D341Med (cell line): ENCODE results near the gene CXCR4.

Experiments
- DNase-seq: peaks from one replicate; pipeline ENCODE4 v3.0.0; 2012; ENCODE audit warnings: low spot score

The CXCR4 gene

DNA sequence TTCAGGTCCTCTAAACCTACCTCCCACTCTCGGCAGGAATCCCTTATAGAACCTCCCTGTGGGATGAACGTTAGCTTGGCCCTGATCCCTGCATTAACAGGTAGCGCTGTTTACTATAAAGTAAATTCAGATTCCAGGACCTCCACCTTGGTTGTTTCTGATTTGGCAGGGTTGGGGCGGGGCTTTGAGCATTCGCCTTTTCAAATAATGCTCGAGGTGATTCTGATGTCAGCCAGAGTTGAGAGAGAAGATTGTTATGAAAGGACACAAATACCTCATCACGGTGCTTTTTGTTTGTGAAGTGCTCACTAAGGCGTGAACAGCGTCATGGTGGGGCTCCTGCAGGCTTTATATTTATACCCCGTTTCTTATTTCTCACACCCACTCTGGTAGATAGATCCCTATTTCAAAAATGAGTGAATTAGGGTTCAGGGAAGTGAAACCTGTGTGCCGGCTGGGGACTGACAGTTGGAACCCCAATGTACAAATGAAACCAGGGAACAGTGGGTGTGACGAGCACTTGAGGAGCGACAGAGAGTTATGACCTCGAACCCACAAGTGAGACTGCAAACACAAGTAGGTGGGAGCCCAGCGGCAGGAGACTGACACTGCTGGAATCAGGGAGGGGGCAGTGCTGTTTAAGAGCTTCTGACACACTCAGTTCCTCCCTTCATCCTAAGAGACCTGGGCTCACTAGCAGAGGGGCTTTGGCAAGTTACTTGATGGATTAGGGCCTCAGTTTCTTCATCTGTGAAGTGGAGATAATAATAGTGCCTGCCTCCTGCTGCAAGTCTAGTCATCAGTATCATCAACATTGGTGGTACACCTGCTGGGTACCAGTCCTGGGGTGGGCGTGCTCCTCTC, 14.2 kb upstream of the CXCR4 start:
- no peak for DNase-seq

DNA sequence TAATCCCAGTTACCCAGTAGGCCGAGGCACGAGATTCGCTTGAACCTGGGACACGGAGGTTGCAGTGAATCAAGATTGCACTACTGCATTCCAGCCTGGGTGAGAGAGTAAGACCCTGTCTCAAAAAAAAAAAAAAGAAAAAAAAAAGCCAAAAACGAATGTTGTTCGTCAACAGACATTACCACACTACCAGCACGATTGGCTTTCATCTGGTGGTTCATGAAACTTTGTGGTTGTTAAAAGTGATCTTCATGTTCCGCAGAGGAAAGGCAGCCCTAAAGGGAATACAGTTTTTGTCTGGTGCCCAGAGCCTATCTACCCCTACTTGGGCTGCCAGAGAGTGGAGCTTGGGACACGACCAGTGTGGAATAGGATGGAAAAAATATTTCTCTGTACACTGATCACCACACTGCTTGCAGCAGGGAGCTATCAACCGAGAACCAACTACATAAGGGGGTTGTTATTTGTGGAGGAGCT, 13.6 kb upstream of the CXCR4 start:
- no peak for DNase-seq

DNA sequence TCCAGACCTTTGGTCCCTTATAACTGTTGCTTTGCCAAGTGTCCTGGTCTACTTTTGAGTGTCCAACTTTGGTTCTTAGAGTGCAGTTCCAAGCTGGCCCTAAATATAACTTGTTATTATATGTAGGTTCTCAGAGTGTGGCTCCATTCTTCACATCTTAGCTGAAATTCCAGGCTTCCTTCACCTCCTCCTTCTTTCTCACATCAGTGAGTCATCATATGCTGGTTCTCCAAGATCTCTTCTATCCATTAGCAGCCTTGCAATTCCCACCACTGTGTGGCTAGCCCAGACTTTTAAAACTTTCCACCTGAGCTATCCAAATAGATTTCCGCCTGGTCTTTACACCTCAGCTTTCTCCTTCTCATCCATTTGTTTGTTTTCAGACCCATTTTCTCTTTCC, 12.6 kb upstream of the CXCR4 start:
- DNase-seq, result no peak

DNA sequence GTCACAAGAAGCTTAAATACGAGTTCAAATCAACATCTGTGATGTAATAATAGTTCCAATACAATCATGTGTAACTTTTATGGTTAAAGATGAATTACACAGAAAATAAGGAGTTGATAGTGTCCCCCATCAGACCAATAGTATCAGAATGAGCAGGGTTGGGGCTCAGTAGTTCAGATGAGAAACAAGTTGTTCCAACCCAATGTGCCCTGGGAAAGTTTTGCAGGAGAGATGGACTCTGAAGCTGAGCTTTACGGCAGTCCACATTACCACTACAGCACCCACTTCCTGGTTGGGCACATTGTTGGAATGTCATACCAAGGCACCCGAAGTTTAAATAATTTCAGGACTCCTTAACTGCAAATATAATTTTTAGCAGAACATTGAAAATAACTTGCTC, 12.1 kb upstream of the CXCR4 start:
- no peak for DNase-seq

DNA sequence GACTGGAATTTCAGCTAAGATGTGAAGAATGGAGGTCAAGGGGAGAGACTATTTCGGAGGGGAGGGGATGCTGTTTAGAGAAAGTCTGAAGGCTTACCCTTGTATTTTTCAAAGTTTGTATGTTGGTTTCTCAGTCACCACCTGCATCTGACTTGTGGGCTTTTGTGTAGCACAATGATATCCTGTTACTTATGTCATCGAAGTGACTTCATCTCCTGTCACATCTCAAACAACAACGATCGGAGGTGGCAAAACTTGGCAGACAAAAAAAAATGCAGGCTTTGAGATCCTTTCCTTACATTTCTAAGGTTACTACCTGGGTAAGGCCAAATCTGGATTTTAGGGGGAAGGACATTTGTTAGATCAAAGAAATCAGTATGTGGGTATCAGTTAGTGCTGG, 11.7 kb upstream of the CXCR4 start:
- no peak for DNase-seq

DNA sequence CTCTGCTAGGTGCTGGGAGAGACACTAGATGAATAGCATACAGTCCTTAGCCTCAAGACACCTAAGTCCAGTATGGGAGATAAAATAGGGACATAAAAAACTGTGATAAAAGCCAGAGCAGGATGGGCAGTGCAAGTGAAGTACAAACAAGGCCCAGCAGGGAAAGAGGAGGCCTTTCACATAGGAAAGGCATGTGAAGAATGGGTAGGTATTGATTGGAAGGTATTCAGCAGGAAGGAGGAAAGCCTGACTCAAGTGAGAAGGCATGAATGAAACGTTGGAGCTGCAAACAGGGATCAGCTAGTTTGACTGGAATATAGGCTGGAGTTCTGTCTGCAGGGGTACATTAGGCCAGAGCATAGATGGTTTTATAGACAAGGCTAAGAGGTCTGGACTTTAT, 11.0 kb upstream of the CXCR4 start:
- DNase-seq, result no peak

DNA sequence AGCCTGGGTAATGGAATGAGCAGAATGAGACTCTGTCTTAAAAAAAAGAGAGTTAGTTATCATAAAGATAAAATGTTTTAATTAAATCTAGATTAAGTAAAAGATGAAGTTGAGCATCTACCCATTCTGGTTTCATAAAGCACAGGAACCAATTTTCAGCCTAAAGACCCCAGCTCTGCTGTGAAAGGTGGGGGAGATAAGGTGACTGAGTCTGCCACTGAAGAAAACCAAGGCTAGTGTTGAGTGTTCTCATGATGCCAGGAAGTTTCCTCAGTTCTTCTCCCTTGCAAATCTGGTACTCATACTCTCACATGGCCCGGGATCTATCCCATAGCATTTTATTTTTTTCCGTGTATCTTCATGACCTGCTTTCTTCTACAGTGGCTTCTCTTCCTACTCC, 10.4 kb upstream of the CXCR4 start:
- no peak for DNase-seq

DNA sequence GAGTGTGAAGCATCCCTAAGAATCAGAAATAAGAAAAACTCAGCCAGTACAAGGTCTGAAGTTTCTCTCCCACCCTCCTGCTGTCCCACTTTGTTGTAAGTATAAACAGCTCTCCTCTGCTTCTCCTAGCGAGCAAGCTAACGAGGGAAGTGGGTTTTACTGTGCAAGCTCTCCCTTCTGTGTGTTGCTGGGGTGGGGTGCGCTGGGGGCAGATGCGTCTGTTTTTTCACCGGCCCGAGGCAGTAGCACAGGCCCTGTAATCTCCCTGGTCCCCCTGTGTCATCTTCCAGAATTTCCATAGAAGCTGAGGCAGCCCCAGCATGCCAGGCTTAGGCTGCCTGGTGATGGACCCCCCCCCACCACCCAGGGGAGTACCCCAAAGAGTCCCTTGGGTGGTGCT, 9.4 kb upstream of the CXCR4 start:
- DNase-seq, result no peak

DNA sequence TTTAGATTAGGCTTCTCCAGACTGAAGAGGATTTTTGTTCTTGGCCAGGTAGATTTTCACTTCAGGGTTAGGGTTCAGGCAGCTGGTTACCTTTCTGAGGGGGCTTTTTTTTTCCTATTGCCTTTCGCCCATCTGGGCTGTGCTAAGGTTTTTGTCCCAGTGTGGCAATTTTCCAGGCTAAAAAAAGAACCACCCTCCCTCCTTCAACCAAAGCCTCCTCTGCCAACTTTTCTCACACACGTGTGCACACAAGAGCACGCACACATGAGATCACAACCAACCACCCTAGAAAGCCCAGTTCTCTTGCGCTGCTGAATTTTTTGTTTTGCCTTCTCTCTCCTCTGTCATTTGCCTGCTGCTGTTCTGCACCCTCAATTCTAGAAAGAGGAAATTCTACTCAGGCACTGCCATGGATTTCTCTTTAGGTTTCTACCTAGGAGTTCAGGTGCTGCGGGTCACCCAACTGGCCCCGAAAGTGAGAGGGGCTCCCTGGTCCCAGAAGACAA, 8.5 kb upstream of the CXCR4 start:
- DNase-seq, result no peak

DNA sequence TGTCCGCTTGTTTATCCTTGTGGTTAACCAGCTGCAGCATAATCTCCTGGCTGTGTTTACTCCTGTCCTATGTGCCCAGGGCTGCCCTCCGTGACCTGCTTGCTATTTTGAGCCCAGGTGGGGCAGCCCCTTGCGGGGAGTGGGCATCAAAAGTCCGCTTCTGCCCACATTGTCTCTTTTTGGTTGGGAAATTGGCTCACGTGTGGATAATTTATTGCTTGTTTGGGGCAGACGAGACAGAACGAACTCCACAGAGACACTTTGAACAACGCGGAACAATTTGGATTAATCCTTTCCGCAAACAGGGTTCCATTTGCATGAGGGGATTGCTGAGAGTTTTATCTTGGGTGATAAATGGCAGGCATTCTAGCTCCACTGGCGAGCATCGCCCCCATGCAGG, 8.1 kb upstream of the CXCR4 start:
- DNase-seq, result no peak

DNA sequence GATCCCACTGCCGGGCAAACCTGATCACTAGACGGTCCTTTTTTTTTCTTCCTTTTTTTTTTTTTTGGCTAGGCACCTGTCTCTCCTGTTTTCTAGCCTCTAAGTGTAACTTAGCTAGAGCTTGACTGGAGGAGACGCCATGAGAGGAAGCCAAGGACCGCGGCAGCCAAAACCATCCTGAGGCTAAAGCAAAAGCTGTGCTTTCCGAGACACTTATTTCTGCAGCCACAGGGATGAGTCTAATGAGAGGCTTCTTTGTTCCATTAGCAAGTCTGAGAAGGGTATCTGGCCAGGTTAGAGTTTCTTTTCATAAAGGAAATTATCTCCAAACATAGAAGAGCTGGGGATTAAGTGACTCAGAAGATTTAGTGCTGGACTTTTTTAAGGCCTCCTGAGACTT, 7.3 kb upstream of the CXCR4 start:
- DNase-seq, result no peak

DNA sequence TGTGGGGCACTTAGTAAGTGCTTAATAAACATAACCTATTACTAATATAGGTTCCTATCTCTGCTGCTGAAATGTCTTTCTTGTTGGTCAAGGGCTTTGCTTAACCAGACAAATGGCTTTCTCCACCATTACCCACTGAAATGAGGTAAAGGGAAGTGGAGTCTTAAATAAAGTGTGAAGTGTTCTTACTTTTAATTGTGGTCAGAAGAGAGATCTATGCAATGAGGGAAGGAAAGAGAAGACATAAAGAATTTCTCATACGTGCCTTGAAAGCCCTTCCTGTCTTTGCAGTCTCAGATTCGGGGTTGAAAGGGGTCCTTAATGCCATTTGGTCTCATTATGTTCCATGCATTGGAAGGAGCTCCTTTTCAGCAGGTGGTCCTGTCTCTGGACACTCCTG, 6.9 kb upstream of the CXCR4 start:
- no peak for DNase-seq

DNA sequence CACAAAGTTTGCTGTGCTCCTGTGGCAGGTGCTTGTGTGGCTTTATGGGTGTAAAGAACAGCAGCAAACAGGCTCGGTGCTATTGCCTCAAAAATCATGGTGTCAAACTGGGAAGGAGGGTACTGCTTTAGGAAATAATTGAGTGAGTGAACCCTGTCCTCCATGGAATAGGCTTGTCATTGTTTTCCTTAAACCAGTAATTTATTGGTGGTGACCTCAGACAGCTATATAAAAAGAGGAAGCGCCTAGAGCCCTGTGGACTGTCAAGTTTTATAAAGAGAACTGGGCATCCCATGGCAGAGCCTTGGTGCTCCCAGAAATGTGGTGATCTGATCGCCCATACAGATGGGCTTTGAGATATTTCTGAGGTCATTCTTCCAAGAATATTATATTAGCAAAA, 4.7 kb upstream of the CXCR4 start:
- DNase-seq, result no peak

DNA sequence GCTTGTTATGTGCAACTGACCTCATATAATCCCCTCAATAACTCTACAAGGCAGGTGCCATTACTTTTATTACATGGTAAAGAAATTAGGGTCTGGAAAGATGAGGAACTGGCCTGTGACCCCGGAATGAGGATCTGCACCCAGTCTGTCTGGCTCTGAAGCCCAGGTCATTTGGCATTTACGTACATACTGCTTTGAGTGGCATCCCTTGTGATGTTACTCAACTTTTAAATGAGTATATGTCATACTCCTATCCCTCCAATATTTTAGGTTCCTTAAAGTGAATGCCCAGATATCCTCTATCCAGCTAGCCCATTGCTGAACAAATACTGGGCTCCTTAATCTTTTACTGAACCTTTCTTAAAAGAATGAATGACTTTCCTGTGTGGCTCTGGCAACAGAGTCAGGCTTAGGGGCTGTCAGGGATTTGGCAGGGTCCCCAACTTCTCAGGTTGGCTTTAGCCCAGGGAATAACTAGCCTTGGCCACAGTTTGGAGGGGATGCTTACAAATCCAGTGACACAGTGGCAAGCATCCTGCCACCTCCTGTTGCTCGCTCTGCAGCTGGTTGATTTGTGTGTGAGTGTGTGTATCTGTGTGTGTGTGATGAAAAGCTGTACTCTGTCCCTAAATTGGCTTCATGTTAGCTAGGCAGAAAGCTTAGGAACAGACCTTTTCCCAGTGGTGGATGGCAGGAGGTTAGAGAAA, 3.4 kb upstream of the CXCR4 start:
- no peak for DNase-seq

DNA sequence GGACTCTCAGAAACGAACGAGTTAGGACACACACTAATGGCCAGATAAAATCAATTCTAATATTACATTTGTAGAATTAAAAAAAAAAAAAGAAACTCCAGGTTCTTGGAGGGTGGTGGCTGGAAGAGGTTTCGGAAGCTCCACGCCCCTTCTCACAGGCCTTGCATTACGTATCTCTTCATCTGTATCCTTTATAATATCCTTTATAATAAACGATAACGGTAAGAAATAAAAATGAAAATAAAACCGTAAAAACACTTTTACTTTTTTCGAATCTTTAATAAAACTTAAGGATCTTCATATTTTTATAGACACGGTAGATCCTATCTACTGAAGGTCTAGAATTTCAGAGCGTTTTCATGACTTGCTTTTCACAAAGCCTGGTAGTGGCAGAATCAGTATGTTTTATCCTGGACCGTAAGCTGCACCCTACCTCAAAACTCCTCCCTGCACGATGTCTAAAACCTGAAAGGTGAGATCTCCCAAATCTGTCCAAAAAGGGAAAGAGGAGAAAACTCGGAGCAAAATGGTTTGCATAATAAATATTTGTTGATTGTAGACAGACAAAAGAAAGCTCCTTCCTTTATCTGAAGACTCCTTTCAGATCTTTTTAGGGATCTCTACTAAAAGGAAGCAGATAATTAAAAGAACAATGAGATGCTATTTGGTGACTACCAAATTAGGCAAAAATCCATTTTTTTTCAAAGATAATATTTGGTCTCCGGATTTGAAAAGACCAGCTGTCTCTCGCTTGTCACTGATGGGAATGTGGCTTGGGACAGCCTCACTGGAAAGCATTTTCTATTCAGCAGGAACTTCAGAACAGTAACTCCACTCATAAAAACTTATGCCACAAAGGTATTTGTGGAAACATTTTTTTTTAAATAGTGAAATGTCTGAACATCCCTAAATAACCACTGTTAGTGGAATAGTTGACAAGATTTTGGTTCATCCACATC, 2.0 kb upstream of the CXCR4 start:
- no peak for DNase-seq

DNA sequence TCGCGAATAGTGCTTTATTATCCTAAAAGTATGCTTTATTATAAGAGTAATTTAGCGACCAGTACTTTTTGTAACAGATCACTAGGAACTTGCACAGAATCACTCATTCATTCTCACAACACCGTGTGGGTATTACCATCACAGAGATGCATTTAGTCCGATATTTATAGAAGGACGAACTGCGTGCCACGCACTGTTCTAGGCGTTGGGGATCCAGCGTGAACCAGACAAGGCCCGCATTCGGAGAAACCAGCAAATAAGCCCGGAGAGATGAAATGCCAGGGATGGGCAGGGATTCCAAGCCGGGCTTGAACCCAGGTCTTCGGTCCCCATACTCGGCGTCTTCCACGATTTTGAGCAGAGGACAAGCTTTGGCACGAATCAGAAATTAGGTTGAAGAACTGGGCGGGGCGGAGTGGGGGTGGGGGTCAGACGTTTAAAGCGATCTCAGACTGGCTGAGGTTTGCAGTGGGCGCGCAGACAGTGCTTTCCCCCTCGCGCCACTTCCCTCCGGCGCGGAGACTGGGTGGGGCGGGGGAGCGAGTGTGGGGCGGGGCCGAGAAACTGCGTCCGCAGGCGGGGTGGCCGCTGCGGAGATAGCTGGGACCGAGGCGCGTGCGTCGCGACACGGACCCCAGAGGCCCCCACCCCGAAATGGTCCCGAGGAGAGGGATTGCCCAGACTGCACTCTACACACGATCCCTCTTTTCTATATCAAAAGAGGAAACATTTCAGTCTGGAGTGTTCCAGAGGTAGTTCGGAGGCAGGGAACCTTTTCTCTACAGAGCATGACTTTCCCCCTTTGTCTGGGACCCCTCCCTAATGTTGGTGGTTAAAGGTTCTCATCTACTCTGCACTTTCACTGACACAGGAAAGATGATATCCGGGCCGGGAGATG, 1.1 kb upstream of the CXCR4 start:
- peak; percentile 63 for DNase-seq

DNA sequence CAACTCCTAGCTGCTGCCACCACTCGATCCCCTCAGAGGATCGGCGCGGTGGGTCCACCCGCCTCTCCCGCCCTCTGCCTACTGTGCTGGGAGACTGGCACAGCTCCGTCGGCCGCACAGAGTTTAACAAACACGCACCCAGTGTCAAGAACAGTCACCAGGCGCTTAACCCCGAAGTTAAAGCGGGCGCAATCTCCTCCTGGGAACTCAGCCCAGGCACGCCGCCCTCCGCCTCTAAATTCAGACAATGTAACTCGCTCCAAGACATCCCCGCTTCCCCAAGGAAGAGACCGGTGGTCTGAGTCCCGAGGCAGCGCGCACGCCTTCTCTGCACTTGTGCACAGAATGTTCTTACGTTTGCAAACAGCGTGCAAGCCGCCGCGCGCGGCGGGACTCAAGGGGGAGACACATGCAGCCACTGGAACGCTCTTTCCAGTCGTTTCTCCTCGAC, 533 bp downstream of the CXCR4 start:
- peak; percentile 70 for DNase-seq

DNA sequence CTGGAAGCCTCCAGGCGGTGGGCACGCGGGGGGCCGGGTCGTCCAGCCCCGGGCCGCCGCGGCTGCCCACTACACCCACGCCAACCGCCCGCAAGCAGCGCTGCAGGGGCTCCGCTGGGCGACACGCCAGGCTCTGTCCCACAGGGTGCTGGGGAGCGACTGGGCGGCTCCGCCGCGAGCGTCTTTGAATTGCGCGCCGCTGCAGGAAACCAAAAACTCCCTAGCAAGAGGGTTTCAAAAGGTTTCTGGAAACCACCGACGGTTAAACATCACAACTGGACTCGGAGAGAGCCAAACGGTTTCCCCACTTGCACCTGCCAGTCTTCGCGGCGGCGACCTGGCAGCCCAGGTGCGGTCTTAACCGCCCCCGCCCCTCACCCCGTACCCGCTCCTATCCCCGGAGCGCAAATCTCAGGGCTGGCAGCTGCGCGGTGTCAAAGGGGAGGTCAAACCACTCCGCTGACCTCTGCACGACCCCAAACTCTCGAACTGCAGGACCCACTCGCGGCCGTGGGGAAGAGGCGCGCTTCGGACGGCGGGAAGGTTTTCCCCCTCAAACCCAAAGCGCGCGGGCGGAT, 1.0 kb downstream of the CXCR4 start:
- peak; percentile 64 for DNase-seq

DNA sequence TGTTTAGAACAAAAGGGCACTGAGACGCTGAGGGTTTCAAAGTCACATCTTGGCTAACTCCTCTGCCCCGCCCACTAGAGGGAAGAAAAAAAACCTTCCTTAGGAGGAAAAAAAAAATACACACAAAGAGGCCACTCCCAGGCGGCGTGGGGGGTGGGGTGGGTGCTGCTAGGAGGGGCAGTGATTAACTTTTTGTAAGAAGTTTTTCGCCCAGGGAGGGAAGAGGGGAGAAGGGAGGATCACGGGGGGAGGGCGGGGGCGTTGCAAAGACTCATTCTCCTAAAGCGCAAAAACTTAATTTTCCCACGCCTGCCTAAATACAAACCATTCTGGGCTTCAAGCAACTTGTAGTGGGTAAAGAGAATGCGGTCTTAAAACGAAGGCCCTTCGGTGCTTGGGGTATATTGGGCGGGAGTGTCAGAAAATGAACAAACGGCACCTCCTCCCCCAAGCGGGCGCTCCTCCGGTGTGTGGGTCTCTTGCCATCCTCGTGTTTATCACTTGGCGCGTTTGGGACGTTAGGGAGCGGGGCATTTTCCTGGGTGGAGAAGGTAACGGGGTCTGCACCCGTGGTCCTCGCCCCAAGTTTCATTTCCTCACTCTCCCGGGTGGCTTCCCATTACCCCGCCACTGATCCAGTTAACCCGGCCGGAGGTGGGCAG, 1.7 kb downstream of the CXCR4 start:
- peak; percentile 41 for DNase-seq

DNA sequence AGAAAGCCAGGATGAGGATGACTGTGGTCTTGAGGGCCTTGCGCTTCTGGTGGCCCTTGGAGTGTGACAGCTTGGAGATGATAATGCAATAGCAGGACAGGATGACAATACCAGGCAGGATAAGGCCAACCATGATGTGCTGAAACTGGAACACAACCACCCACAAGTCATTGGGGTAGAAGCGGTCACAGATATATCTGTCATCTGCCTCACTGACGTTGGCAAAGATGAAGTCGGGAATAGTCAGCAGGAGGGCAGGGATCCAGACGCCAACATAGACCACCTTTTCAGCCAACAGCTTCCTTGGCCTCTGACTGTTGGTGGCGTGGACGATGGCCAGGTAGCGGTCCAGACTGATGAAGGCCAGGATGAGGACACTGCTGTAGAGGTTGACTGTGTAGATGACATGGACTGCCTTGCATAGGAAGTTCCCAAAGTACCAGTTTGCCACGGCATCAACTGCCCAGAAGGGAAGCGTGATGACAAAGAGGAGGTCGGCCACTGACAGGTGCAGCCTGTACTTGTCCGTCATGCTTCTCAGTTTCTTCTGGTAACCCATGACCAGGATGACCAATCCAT, 2.7 kb downstream of the CXCR4 start:
- DNase-seq, result no peak
